H1 (cell line): ENCODE data around the gene SNCAIP. TPM values are rescaled to one million over a fixed set of nuclear protein-coding genes. Genes with fewer than 3 reads are reported as not detected.

ENCODE experiments used
- CTCF ChIA-PET: fragments of 300-600 bp; sonication (Branson Sonifier 250); formaldehyde crosslinking; loops from one replicate; lab custom pipeline; 2021; ENCODE audit not compliant: partially characterized antibody; lab: Charles Lee
- POLR2A ChIA-PET: fragments of 300-600 bp; sonication (Branson Sonifier 250); formaldehyde crosslinking; loops from one replicate; lab custom pipeline; 2021; ENCODE audit warnings: inconsistent platforms; ENCODE audit not compliant: partially characterized antibody; lab: Charles Lee
- DNase-seq, 2 experiments: peaks; one replicate each; pipeline versions ENCODE4 v3.0.0 to v3.0.0-alpha.2; 2010 to 2022; ENCODE audit warnings: low spot score in 2 of 2, low read depth in 1 of 2, mixed read lengths in 1 of 2
- FAIRE-seq: peaks from 2 replicates; lab custom pipeline; 2011; peaks lifted over from hg19 to GRCh38; lab: Jason Lieb, UNC
- H2AFZ ChIP-seq: 2 replicates; pipeline ENCODE4 v1.8.1; 2012; ENCODE audit warnings: low read length, inconsistent platforms
- H2AK5ac ChIP-seq: 2 replicates; pipeline ENCODE4 v1.6.1; 2013; ENCODE audit warnings: low read depth, low read length
- H2BK120ac ChIP-seq: replicated peaks from 2 replicates; pipeline ENCODE3; 2013; ENCODE audit warnings: low read depth, low read length, inconsistent platforms
- H2BK12ac ChIP-seq: 2 replicates; pipeline ENCODE4 v1.6.1; 2013; ENCODE audit warnings: low read depth, low read length
- H2BK15ac ChIP-seq: 2 replicates; pipeline ENCODE4 v1.6.1; 2013; ENCODE audit warnings: low read length
- H2BK20ac ChIP-seq: 2 replicates; pipeline ENCODE4 v1.6.1; 2013; ENCODE audit warnings: low read length
- H2BK5ac ChIP-seq: 2 replicates; pipeline ENCODE4 v1.6.1; 2013; ENCODE audit warnings: low read depth, low read length
- H3K14ac ChIP-seq: 2 replicates; pipeline ENCODE4 v1.6.1; 2013; ENCODE audit warnings: inconsistent platforms; ENCODE audit not compliant: insufficient read length
- H3K18ac ChIP-seq: 2 replicates; pipeline ENCODE4 v1.6.1; 2013; ENCODE audit warnings: low read length; ENCODE audit errors: extremely low read depth
- H3K23ac ChIP-seq: 2 replicates; pipeline ENCODE4 v1.6.1; 2013; ENCODE audit warnings: inconsistent platforms; ENCODE audit not compliant: insufficient read length
- H3K23me2 ChIP-seq: 2 replicates; pipeline ENCODE4 v1.6.1; 2013; ENCODE audit warnings: low read depth, low read length
- H3K27ac ChIP-seq: 2 replicates; pipeline ENCODE4 v1.6.1; 2011; ENCODE audit warnings: low read depth, low read length, inconsistent platforms
- H3K27me3 ChIP-seq, 4 experiments: replicated peaks in 1 of 4; 1 replicate in 1 of 4; 2 replicates in 3 of 4; pipeline versions ENCODE4 v1.6.1 to v1.8.1; 2011 to 2013; ENCODE audit warnings: low read length in 3 of 4, mild to moderate bottlenecking in 3 of 4, inconsistent platforms in 2 of 4, mixed read lengths in 2 of 4, moderate library complexity in 1 of 4; ENCODE audit not compliant: control insufficient read depth in 3 of 4, insufficient read depth in 3 of 4; ENCODE audit errors: extremely low read depth in 1 of 4
- H3K36me3 ChIP-seq, 4 experiments: 2 replicates each; pipeline versions ENCODE4 v1.6.1 to v1.8.1; 2011 to 2013; ENCODE audit warnings: mild to moderate bottlenecking in 4 of 4, low read length in 3 of 4, moderate library complexity in 2 of 4, control low read depth in 1 of 4, inconsistent platforms in 1 of 4; ENCODE audit not compliant: insufficient read depth in 4 of 4, control insufficient read depth in 2 of 4
- H3K4ac ChIP-seq: replicated peaks from 2 replicates; pipeline ENCODE3; 2013; ENCODE audit warnings: low read length, low read depth, mixed read lengths, inconsistent platforms; ENCODE audit not compliant: insufficient read length
- H3K4me1 ChIP-seq, 4 experiments: replicated peaks in 1 of 4; 1 replicate in 1 of 4; 2 replicates in 3 of 4; pipeline versions ENCODE4 v1.6.1 to v1.8.1; 2011 to 2013; ENCODE audit warnings: low read length in 3 of 4, inconsistent platforms in 2 of 4, mixed read lengths in 1 of 4; ENCODE audit not compliant: insufficient read depth in 4 of 4, control insufficient read depth in 3 of 4
- H3K4me2 ChIP-seq, 2 experiments: 2 replicates each; pipeline versions ENCODE4 v1.6.1 to v1.8.1; 2011 to 2013; ENCODE audit warnings: low read depth in 2 of 2, low read length in 2 of 2, control low read depth in 1 of 2, inconsistent platforms in 1 of 2, mild to moderate bottlenecking in 1 of 2; ENCODE audit not compliant: insufficient read depth in 1 of 2
- H3K4me3 ChIP-seq, 4 experiments: fragments of 200-600, 300-600 bp in 1 of 4; sonication (generic), shearing (Covaris generic), sonication (Bioruptor Twin) in 1 of 4; 2 replicates each; pipeline versions ENCODE4 v1.5.1 to v1.8.1; 2011 to 2016; ENCODE audit warnings: low read length in 4 of 4, low read depth in 3 of 4, control low read depth in 2 of 4, inconsistent platforms in 2 of 4, mild to moderate bottlenecking in 2 of 4, mixed read lengths in 1 of 4, moderate library complexity in 1 of 4; ENCODE audit not compliant: insufficient read depth in 2 of 4; ENCODE audit errors: extremely low read depth in 1 of 4
- H3K56ac ChIP-seq: replicated peaks from 2 replicates; pipeline ENCODE3; 2013; ENCODE audit warnings: low read depth, mild to moderate bottlenecking, mixed read lengths, low read length, inconsistent platforms; ENCODE audit not compliant: insufficient read length
- H3K79me1 ChIP-seq: 2 replicates; pipeline ENCODE4 v1.6.1; 2013; ENCODE audit warnings: low read depth, low read length, control low read depth
- H3K79me2 ChIP-seq, 2 experiments: 2 replicates each; pipeline versions ENCODE4 v1.6.1 to v1.8.1; 2012 to 2013; ENCODE audit warnings: low read length in 2 of 2, mild to moderate bottlenecking in 2 of 2, inconsistent platforms in 1 of 2; ENCODE audit not compliant: insufficient read depth in 2 of 2, control insufficient read depth in 1 of 2
- H3K9ac ChIP-seq, 4 experiments: replicated peaks in 1 of 4; 1 replicate in 1 of 4; 2 replicates in 3 of 4; pipeline versions ENCODE4 v1.6.1 to v1.8.1; 2011 to 2013; ENCODE audit warnings: low read depth in 3 of 4, low read length in 3 of 4, control low read depth in 2 of 4, mild to moderate bottlenecking in 2 of 4, moderate library complexity in 2 of 4, inconsistent platforms in 1 of 4; ENCODE audit errors: extremely low read depth in 1 of 4
- H3K9me3 ChIP-seq, 2 experiments: 2 replicates each; pipeline versions ENCODE4 v1.6.1 to v1.8.1; 2012 to 2013; ENCODE audit warnings: mild to moderate bottlenecking in 2 of 2, moderate library complexity in 2 of 2, control low read depth in 1 of 2, inconsistent platforms in 1 of 2, low read depth in 1 of 2, low read length in 1 of 2, mixed read lengths in 1 of 2; ENCODE audit not compliant: insufficient read depth in 2 of 2
- H4K20me1 ChIP-seq, 2 experiments: replicated peaks in 1 of 2; 2 replicates each; pipeline versions ENCODE3 to v1.8.1; 2011 to 2013; ENCODE audit warnings: inconsistent platforms in 2 of 2, low read length in 2 of 2, mild to moderate bottlenecking in 1 of 2; ENCODE audit not compliant: insufficient read depth in 2 of 2, control insufficient read depth in 1 of 2
- H4K5ac ChIP-seq: 2 replicates; pipeline ENCODE4 v1.6.1; 2013; ENCODE audit warnings: low read length, low read depth, mixed read lengths, inconsistent platforms; ENCODE audit not compliant: insufficient read length
- H4K8ac ChIP-seq: 2 replicates; pipeline ENCODE4 v1.8.0; 2013; ENCODE audit warnings: mild to moderate bottlenecking, moderate library complexity, low read length, inconsistent platforms; ENCODE audit not compliant: insufficient read depth; ENCODE audit errors: extremely low read depth
- H4K91ac ChIP-seq: replicated peaks from 2 replicates; pipeline ENCODE3; 2013; ENCODE audit warnings: low read length, mixed read lengths, inconsistent platforms; ENCODE audit not compliant: insufficient read length
- MAX ChIP-seq: IDR thresholded peaks from 2 replicates; pipeline ENCODE4 v1.6.1; 2012; ENCODE audit warnings: inconsistent platforms
- RFX5 ChIP-seq: IDR thresholded peaks from 2 replicates; pipeline ENCODE4 v1.6.1; 2011; ENCODE audit warnings: low read depth, low read length, improper control_type of control experiment, borderline replicate concordance
- SP4 ChIP-seq: IDR thresholded peaks from 2 replicates; pipeline ENCODE4 v1.6.1; 2012; ENCODE audit warnings: low read length, inconsistent platforms
- TEAD4 ChIP-seq: IDR thresholded peaks from 2 replicates; pipeline ENCODE4 v1.6.1; 2012; ENCODE audit warnings: low read depth, low read length, inconsistent platforms, mixed read lengths
- YY1 ChIP-seq: IDR thresholded peaks from 2 replicates; pipeline ENCODE4 v1.6.1; 2011; ENCODE audit warnings: low read depth, mild to moderate bottlenecking, low read length
- WGBS, 2 experiments: shearing (Covaris generic) in 1 of 2; methylation state at CpG; one replicate each; pipeline versions ENCODE4 v1.1.6 to v1.1.7; 2013 to 2015; ENCODE audit warnings: low lambda C conversion rate in 2 of 2, mixed read lengths in 2 of 2, inconsistent platforms in 1 of 2, low coverage in 1 of 2, missing lambda C conversion rate in 1 of 2; ENCODE audit not compliant: insufficient replicate concordance in 2 of 2, insufficient coverage in 1 of 2, insufficient read length in 1 of 2; ENCODE audit errors: extremely low coverage in 1 of 2, missing lambda C conversion rate in 1 of 2; 5-methylcytosine and 5-hydroxymethylcytosine counted together
- polyA plus RNA-seq, 7 experiments: library from polyadenylated mRNA; depleted of rRNA in 3 of 7; stranded (reverse) in 5 of 7; unstranded in 2 of 7; fragments of >200 nt in 5 of 7; fragments of 200-250 nt in 2 of 7; gene quantifications; 1 replicate in 5 of 7; 2 replicates in 1 of 7; 4 replicates in 1 of 7; pipeline versions ENCODE4 v1.2.1 to v1.2.3, GENCODE V29; 2011 to 2013; ENCODE audit warnings: missing spikeins in 2 of 7, mixed read lengths in 2 of 7
- total RNA-seq: library from RNA; stranded (reverse); fragmentation: NEBNext Ultra II Directional; extraction: Animal tissue kit (Norgen Biotek cat#: 25700); gene quantifications from 2 replicates; pipeline ENCODE4 v1.2.1, GENCODE V29; 2021

SNCAIP gene
- total and polyA plus RNA-seq, 2 of the 8 experiments (the other 6 are each of a cell fraction or from before 2014, with no cell fraction given) = 3.9 to 9.0 TPM

- ChIA-PET CTCF (interaction anchor here (0.6 kb wide), 1 partner anchor 18 kb away, joined by 3 read pairs; no protein-coding TSS in a partner anchor), POLR2A (no interaction called here)
- H3K4me3 ChIP-seq = no peak overlapping the region
- TF ChIP-seq YY1 (no peak), MAX (no peak), RFX5 (no peak), SP4 (no peak), TEAD4 (no peak)
Measured at GRCh38 chr5:122478741-122479442, 166.9 kb downstream of the SNCAIP start.

More at GRCh38 chr5:122478741-122479442, 166.9 kb downstream of the SNCAIP start:
- WGBS, 2 experiments = 92% methylated on average over 3 of the region's 3 CpGs; no CpG with 5 or more reads in 1 of the 2 experiments
- Histone ChIP-seq H3K56ac (no peak overlapping the region), H3K27me3 (no peaks in the 10 kb centered on the region), H3K4me2 (no peak overlapping the region), H3K36me3 (no peaks in the 10 kb centered on the region), H3K9me3 (no peaks in the 10 kb centered on the region), H4K91ac (no peak overlapping the region), H3K9ac (no peak overlapping the region), H3K79me1 (no peaks in the 10 kb centered on the region), H4K5ac (no peak overlapping the region), H2BK20ac (no peak overlapping the region), H3K18ac (no peak overlapping the region), H2AFZ (no peak overlapping the region), H3K79me2 (no peaks in the 10 kb centered on the region), H2BK15ac (no peak overlapping the region), H2BK12ac (no peak overlapping the region), H2AK5ac (no peak overlapping the region), H4K8ac (no peak overlapping the region), H3K27ac (no peak overlapping the region), H2BK5ac (no peak overlapping the region), H3K4me1 (no peaks in the 10 kb centered on the region; a peak in 1 of 7 replicates), H3K4ac (no peak overlapping the region), H4K20me1 (no peaks in the 10 kb centered on the region), H3K23me2 (no peaks in the 10 kb centered on the region; the same call in 1 of the 2 replicates), H3K14ac (no peak overlapping the region), H2BK120ac (no peak overlapping the region), H3K23ac (no peak overlapping the region)
- FAIRE-seq (no peak), DNase-seq (no peak)
